HepG2 (cell line): ENCODE results near the gene ACACB.
A peak's percentile ranks its signal among the peaks of the same experiment; 100 is the strongest.

Experiments
- CEBPB ChIP-seq: IDR thresholded peaks from 2 replicates; pipeline ENCODE4 v1.6.1; 2011; ENCODE audit warnings: low read depth, low read length, improper control_type of control experiment, borderline replicate concordance
- NFIC ChIP-seq: IDR thresholded peaks from 2 replicates; pipeline ENCODE4 v1.6.1; 2012; ENCODE audit warnings: mild to moderate bottlenecking, low read length, inconsistent platforms
- PBX3 ChIP-seq: sonication (generic); formaldehyde crosslinking; IDR thresholded peaks from 2 replicates; pipeline ENCODE4 v1.8.1; 2023; ENCODE audit warnings: missing genetic modification reagents, inconsistent platforms, borderline replicate concordance
- PRDM4 ChIP-seq: sonication (generic); formaldehyde crosslinking; IDR thresholded peaks from 2 replicates; pipeline ENCODE4 v1.9.0; 2021; ENCODE audit warnings: missing genetic modification reagents, borderline replicate concordance
- TBL1XR1 ChIP-seq: fragments of 150-350 bp; IDR thresholded peaks from 2 replicates; pipeline ENCODE4 v1.6.1; 2014; ENCODE audit warnings: borderline replicate concordance, low read length; ENCODE audit not compliant: partially characterized antibody
- TCF12 ChIP-seq, 2 experiments: fragments of 450-650 bp in 1 of 2; sonication (generic) in 1 of 2; formaldehyde crosslinking in 1 of 2; IDR thresholded peaks; 2 replicates each; pipeline versions ENCODE4 v1.6.1 to v1.8.0; 2017 to 2022; ENCODE audit warnings: antibody characterized with exemption in 1 of 2, mild to moderate bottlenecking in 1 of 2, missing genetic modification reagents in 1 of 2, moderate library complexity in 1 of 2

GRCh38 chr12:109115758-109116610 is at the start of gene ACACB:
- TF ChIP-seq PBX3 (CRISPR knock-in tag) (no peak), CEBPB (peak; percentile 50; the same call in 1 of the 2 replicates), TBL1XR1 (no peak), PRDM4 (CRISPR knock-in tag) (no peak), NFIC (no peak; the same call in 1 of the 2 replicates), TCF12 (IDR thresholded peaks at IDR 0.05) (no peak), TCF12 (CRISPR knock-in tag; IDR thresholded peaks at IDR 0.05) (0 out of 2 replicates have a peak, but pooled peaks have one; percentile 33)
